CD4-positive, alpha-beta T cell treated with Interferon gamma for 1 hour (primary cell): ENCODE measurements around the gene HCLS1.
"Not testable (repeated sequence)": the region's sequence is repeated elsewhere in the genome, so short reads cannot be mapped to it uniquely, and the experiment has no call there.

Experiments used
- DNase-seq: peaks from one replicate; pipeline ENCODE4 v3.0.0-alpha.2; 2020

Gene HCLS1

DNA sequence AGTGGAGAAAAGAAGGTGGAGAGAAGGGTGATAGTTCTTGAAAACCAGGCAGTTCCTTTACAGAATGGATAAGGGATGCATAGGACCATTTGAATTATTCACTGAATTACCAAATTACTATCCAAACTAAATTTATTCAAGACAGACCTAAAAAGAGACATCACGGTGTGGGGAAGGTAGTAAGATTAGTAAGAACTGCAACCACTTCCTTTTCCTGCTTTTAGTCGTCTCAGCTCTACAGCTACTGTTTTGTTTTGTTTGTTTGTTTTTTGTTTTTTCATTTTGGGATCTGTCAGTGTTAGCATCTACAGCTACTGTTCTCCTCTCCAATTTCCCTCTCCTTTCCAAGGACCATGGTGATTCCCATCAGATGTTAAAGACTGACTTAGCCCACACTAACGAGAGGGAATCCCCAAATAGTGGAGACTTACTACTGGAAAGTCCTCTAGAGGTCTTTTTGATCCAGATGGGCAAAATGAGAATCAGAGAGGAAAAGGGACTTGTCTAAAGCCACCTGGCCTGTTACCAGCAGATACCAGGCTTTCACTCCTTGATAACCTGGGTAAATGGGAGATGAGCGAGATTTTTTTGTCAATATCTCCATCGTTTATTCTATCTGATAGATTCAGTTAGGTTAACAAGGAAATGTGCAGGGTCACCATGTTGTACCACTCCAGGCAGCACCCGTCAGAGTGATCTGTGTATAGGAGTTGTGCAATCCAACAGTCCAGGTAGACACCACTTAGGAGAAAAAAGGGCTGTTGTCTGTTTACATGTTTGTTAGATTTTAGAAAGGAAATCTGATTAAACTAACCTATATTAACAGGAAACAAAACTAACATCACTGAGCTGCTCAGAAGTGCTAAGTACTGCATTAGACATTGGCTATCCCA lies 6.0 kb downstream of the HCLS1 start:
- no peak for DNase-seq

DNA sequence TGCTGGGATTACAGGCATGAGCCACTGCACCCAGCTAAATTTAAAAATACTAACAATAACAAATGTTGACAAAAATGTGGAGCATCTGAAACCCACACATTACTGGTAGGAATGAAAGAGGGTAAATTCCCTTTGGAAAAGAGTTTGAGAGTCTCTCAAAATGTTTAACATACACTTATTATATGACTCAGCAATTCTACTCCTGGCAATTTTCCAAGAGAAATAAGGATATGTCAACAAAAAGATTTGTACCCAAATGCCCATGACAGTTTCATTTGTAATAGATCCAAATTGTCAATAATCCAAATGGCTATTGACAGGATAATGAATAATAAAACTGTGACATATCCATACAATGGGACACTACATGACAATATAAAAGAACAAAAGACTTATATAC lies 9.0 kb downstream of the HCLS1 start:
- DNase-seq = no peak

DNA sequence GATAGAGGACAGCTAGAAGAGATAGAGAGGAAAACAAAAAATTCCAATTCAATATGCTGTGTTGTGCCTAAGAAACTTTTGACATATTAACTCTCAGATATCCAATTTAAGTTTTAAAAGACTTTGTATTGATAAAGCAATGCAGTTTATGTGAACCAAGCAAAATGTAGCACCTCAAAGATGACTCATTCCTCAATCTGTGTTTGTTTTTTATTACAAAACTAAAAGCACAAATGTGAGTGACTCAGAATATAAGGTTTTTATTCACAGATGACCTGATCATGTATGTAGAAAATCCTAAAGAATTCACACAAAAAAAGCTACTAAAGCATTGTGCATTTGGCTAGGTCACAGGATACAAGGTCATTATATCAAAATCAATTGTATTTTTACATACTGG lies 11.1 kb downstream of the HCLS1 start:
- no peak for DNase-seq

DNA sequence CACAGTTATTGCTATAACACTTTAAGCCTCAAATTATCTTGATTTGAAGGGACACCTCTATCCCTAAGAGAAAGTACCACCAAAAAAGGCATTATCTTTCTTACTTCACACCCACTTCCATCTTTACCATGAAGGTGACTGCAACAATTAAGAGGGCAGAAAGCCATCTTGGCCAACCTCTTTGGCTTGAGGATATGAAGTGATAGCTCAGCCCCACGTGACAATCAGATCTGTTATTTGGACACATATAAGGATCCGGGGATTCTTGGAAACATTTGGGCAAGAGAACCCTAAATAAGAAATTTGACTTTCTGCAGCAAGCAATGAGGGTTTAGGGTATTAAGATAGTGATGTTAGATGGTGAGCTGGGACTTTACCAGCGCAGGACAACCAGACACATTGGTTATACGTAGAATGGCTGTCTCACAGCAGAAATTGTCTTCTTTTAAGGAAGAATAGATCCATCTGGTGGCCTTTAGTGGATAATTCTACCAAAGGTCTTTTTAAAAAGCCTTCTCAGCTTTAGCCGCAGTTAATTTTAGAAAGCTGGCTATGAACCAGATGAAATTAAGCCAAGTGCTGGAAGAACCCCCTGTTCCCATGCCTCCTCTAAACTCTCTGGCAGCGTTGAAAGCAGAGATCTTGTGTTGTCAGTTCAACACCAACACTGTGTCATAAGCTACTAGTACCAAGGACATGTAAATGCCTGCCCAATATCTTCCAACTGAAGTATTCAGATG lies 12.3 kb downstream of the HCLS1 start:
- DNase-seq = no peak

DNA sequence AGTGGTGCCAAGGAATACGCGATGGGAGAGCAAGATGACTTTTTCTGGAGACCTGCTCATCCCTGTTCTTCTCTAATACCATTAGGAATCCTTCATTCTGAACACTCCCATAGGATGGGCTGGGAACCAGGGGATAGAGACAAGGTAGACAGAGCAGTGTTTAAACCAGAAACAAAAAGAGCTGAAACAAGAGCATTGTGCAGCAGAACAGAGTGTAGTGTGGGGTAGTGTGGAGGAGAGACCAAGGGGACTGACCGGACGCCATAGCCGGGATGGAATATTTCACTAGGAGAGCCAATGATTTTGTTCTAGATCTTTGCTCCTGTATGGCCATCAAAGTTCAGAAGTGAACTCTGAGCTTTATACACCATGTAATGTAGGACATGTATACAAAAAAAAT lies 15.6 kb downstream of the HCLS1 start:
- no peak for DNase-seq

DNA sequence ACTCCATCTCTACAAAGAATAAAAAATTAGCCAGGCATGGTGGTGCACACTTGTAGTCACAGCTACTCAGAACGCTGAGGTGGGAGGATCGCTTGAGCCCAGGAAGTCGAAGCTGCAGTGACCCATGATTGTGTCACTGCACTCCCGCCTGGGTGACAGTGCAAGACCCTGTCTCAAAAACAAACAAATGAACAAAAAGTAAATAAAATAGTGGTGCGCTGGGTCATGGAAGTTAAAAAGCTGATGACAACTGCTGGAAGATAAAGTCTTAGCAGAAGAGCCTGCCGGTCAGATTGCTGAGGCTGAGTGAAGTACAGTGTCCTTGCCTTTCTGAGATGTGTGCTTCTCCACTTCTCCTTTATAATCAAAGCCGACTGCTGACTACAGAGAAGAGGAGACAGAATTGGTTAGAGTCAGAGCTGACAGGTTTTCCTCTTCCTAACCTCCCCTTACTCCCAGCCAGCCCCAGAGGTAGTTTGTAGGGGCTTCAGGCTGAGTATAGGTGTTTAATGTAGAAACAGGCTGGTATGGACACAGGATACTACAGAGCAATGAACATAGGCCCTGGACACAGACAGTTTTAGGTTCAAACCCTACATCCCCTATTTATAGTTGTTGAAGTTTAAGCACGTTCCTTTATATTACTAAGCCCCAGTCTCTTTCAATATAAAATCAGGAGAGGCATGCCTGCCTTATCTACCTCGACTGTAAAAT lies 17.9 kb downstream of the HCLS1 start:
- DNase-seq = no peak

DNA sequence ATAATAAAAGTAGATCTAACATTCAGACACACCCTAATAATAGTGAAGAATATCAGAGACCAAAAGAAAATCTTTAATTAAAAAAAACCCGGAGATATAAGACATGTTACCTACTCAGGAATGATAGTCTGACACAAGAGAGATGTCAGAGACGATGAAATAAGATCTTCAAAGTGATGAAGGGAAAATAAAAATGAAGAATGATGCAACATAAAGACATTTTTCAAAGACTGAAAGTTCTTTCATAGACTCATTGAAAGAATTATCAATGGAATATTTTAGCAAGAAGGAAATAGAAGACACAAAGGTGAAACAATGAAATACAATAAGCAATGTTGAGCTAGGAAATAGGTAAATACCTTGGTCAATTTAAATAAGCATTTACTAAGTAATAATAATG lies 19.6 kb downstream of the HCLS1 start:
- DNase-seq = no peak

DNA sequence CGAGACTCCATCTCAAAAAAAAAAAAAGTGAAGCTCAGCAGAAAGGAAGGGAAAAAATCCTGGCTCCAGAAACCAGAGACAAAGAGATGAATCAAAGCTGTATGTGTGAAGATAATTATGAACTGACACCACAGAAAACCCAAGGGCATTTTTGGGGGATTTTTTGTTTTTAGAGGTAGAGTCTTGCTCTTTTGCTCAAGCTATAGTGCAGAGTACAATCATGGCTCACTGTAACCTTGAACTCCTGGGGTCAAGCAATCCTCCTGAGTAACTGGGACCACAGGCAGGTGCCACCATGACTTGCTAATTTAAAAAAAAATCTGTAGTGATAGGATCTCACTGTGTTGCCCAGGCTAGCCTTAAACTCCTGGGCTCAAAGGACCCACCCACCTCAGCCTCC lies 22.8 kb downstream of the HCLS1 start:
- DNase-seq = no peak

DNA sequence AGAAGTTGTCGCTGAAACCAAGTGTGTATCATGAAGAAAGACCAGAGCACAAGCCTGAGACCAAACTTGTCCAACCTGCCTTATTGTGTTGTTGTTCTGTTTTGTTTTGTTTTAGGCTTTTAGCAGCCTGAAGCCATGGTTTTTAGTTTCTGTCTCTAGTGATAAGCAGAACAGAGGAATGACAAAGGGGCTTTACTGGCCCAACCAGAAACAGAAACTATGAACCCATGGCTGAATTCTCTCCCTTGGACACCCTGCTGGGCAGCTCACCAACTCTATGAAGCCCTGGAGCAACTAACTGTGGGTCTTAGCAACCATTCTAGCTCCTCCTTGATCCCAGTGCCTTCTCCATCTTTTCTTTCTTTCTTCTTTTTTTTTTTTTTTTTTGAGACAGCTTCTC lies 30.3 kb downstream of the HCLS1 start:
- DNase-seq = no peak

DNA sequence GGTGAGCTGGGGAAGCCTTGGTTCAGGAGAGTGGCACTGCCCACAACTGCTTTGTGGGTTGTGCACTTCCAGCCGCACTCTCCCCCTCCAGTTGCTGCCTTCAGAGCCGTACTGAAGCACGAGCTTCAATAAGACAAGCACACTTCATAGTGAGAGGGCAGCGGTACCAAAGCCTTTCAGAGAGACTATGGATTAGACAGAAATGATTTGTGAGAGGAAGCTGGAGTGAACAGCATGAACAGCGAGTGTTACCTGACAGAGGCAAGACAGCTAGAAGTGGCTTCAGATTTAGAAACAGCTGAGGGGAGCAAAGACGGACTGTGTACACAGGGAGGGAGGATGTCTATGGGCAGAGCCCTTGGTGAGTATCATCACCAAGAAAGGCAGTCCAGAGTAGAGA lies 31.1 kb downstream of the HCLS1 start:
- no peak for DNase-seq

DNA sequence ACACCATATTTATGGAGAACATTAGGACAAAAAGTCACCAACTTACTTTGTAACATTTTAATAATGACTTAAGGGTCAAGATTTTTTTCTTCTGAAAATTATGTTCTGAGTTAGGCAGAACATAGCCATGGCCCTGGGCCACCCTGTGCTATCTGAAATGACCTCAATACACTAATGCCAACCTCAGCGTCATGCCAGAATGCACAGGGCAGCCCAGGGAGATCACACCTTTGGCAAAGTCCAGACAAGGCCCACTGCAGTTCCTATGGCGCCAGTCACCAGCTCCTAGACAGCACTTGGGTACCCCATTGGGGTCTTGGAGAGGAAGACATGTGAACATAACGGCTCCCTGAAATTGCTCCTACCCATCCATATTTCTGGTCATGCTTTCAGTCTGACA lies 33.1 kb downstream of the HCLS1 start:
- DNase-seq = no peak

DNA sequence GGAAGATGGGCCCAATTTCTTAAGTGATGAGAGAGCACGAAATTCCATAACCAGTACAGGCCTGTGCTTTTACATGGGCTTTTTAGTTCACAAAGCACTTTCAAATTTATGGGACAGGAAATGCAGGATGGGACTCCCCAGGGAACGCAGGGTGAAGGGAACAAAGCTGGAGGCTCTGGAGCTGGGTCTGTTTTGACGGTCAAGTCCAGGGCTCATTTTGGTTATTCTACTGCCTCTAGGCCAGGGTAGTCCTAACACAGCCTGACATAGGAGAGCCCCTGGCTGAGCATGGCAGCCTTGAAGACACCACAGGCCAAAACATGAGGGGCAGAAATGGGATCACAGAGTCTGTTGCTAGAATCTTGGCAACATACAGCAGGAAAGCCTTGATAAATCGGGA lies 33.5 kb downstream of the HCLS1 start:
- no peak for DNase-seq

DNA sequence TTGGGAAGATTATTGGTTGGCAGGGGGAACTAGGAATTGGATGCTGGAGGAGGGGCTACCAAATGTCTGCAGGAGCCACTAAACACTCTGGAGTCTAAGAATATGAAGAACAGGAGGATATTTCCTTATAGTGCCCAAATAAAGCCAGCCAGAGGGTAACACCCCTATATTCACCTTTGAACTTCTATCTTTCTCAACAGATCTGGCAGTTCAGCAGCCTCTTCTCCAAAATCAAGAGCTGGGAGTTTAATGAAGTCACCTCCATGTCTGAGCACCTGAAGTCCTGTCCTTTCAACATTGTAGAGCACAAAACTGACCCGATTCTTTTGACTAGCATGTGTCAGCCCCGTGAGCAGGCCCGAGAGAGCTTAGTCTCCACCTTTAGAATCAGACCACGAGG lies 34.2 kb downstream of the HCLS1 start:
- DNase-seq = no peak

DNA sequence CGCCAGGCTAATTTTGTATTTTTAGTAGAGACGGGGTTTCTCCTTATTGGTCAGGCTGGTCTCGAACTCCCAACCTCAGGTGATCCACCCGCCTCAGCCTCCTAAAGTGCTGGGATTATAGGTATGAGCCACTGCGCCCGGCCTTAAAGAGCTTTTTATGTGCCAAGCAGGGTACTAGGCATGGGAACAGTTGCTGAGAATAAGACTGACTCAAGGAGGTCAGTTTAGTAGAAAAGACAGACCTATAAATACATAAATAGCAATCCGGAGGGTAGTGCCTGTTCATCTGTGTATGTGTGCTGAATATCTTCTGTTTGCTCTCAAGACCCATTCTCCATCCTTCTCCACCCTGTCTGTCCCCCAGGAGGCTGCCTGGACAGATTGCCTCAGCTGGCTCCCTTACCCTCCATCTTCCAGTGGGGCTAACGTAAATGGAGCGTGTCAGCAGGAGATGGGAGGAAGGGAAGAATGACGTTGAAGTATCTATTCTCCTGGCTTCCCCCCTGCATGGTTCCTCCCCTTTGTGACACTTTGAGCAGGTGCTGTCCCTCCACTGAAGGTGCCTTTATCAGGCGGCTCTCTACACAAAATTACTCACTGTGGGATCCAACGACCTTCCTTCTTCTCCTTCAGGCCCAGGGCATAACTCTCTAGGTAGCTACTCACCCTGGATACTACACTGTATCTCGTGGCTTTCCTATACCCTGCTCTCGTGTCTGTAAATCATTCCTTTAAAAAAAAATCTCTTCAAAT lies 36.4 kb downstream of the HCLS1 start:
- DNase-seq = no peak

DNA sequence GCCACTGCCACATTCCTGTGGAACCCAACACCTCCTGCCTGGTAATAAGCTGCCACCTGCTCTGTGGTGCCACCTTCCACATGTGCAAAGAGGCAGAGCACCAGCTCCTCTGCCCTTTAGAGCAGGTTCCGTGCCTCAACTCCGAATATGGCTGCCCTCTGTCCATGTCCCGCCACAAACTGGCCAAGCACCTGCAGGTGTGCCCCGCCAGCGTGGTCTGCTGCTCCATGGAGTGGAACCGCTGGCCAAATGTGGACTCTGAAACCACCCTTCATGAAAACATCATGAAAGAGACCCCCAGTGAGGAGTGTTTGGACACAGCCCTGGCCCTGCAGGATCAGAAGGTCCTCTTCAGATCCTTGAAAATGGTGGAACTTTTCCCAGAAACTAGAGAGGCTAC lies 39.2 kb downstream of the HCLS1 start:
- DNase-seq = no peak

DNA sequence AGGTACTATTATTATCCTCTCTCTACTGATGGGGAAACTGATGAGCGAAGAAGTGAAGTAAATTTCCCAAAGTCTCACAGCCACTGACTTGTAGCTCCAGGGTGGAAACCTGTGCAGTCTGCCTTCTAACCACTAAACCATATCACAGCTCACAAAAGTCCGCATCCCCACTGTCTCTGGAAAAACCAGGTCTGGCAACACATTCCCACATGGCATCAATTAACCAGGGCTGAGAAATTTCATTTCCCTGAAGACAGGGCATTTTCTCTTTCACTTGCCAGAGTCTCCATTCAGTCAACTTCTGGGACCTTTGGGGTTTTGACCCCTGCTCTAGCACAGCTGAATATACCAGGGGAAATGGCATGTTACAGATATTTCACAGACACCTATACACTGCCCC lies 41.0 kb downstream of the HCLS1 start:
- DNase-seq = no peak

DNA sequence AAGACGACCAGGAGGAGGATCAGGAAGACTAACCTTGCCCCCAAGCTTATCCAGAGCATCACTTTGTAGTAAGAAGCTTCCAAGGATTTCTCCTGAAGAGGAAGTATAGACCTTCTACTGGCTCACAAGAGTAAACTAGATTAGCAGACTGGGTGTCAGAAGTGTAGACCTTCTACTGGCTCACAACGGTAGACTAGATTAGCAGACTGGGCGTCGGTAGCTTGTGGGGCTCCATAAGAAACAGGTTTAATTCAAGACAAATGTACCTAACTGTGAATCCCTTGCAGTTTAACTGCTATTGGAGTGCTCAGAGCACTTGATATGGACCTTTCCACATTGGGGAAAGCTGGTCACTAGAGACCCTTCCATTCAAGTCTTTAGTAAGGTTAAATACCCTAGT lies 54.6 kb downstream of the HCLS1 start:
- DNase-seq = no peak

DNA sequence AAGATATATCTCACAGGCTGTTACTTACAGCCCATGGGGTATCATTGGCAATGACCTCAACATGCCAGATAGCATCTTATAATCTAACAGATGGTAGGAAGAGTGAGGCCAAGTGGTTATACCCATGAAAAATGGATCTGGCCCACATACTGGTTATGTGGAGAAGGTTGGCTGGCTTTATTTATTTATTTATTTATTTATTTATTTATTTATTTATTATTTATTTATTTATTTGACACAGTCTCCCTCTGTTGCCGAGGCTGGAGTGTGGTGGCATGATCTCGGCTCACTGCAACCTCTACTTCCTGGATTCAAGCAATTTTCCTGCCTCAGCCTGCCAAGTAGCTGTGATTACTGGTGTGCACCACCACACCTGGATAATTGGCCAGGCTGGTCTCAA lies 55.9 kb downstream of the HCLS1 start:
- DNase-seq = no peak

DNA sequence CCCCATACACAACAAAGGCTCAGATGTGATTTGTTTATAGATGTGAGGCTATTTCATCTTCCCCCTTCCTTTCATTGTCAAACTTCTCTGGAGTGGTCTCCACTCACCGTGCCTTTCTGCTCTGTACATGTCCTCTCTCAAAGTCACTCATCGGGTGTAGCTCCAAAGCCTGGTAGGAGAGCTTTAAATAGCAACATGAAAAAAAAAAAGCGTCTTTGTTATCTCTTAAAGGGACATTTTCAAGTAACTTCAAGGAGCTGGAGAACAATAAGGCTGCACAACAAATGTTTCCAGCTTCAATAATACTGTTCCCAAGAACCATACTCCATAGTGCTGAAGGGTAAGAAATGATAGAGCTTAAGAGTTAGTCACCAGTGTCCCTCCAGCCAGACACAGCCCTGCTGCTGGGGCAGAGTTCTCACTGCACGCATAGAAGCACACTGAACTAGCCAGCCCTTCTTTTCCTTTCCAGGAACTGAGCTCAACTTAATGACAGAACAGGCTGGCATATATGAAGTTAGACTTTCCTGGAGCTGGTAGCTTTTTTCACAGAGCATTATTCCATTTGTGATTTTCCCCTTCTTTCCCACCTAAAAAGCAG lies 59.4 kb downstream of the HCLS1 start:
- DNase-seq = no peak

DNA sequence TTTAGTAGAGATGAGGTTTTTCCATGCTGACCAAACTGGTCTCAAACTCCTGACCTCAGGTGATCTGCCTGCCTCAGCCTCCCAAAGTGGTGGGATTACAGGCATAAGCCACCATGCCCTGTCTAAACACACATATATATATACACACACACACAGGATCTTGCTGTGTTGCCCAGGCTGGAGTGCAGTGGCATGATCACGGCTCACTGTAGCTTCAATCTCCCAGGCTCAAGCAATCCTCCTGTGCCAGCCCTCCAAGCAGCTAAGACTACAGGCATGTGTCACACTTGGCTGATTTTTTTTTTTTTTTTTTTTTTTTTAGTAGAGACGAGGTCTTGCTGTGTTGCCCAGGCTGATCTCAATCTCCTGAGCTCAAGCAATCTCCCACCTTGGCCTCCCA lies 60.8 kb downstream of the HCLS1 start:
- not testable (repeated sequence) for DNase-seq

DNA sequence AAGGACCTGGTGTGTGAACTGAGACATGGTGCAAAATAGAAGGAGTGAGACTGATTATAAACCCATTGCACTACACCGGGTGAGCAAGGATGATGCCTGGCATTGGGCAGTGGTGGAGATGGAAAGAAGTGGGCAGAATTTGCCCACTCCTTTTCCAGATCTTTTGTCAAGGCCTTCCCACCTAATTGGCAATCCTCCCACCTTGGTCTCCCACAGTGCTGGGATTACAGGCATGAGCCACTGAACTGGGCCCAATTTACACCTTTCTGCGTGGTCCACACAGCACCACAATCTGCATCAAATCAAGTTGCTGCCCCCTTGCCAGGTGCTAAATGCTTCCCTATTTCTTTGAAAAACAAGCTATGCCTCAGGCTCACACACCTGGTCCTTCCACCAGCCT lies 62.1 kb downstream of the HCLS1 start:
- no peak for DNase-seq

DNA sequence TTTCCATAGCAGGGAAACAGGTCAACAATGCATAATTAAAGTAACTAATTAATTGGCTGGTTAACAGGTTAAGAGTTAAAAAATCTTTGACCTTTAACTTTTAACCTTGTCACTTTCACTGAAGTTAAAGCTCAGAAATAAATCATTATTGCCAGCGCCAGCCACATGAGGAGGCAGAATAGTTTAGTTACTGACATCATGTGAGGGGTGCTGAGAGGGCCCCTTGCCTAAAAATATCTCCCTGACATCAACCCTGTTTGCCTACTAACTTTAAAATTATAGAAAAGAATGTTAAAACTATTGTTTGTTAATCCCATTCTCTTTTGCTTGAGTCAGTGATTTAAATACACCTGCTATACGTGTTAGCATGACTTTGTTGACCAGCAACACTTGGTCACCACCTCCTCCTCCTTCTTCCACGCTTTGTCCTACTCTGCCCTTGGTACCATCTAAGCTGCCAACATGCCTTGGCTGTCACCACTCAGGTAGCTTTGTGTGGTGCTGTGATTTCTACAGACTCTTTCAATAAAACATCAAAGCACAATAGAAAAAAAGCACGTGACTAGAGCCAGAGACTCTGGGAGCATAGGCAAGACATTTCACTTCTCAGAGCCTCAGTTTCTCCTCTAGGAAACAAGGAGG lies 64.8 kb downstream of the HCLS1 start:
- no peak for DNase-seq
